NT2/D1 (cell line): ENCODE results near the gene LDB3.

Experiments
- DNase-seq: peaks from one replicate; pipeline ENCODE4 v3.0.0-alpha.2; 2011; ENCODE audit warnings: low read depth, low spot score
- H3K27me3 ChIP-seq: 2 replicates; pipeline ENCODE4 v1.6.0; 2011; ENCODE audit warnings: mild to moderate bottlenecking; ENCODE audit not compliant: insufficient read length, insufficient read depth
- H3K36me3 ChIP-seq: 2 replicates; pipeline ENCODE4 v1.6.1; 2011; ENCODE audit warnings: mild to moderate bottlenecking, low read length, mixed read lengths; ENCODE audit not compliant: insufficient read depth, insufficient read length
- H3K4me1 ChIP-seq: 2 replicates; pipeline ENCODE4 v1.5.1; 2011; ENCODE audit not compliant: insufficient read depth, insufficient read length
- H3K4me3 ChIP-seq: 2 replicates; pipeline ENCODE4 v1.5.1; 2011; ENCODE audit warnings: low read depth; ENCODE audit not compliant: insufficient read length
- H3K9ac ChIP-seq: 2 replicates; pipeline ENCODE4 v1.6.0; 2011; ENCODE audit warnings: low read depth; ENCODE audit not compliant: insufficient read length
- H3K9me3 ChIP-seq: 2 replicates; pipeline ENCODE4 v1.5.1; 2011; ENCODE audit warnings: mild to moderate bottlenecking, low read length; ENCODE audit not compliant: insufficient read depth
- SUZ12 ChIP-seq: IDR thresholded peaks from 2 replicates; pipeline ENCODE4 v1.6.1; 2011; ENCODE audit not compliant: insufficient read length, insufficient read depth; ENCODE audit errors: extremely low read depth
- YY1 ChIP-seq: IDR thresholded peaks from 2 replicates; pipeline ENCODE4 v1.6.1; 2011; ENCODE audit not compliant: insufficient read length, insufficient read depth
- ZNF274 ChIP-seq: IDR thresholded peaks from 2 replicates; pipeline ENCODE4 v1.6.1; 2011; ENCODE audit warnings: mild to moderate bottlenecking, low read depth, low read length

LDB3 gene

GRCh38 chr10:86667421-86668181 lies 710 bp upstream of the LDB3 start:
- H3K4me3 ChIP-seq: no peak overlapping the region
- no peaks in the 10 kb centered on the region for H3K27me3 ChIP-seq
- no peak for TF ChIP-seq YY1
- TF ChIP-seq ZNF274: no peak
- TF ChIP-seq SUZ12: no peak
- DNase-seq: no peak
- no peaks in the 10 kb centered on the region for H3K36me3 ChIP-seq
- H3K4me1 ChIP-seq: peaks cover 36% of the 10 kb centered on the region
- H3K9me3 ChIP-seq: no peaks in the 10 kb centered on the region
- no peak overlapping the region for H3K9ac ChIP-seq

GRCh38 chr10:86670290-86670811 lies 2.0 kb downstream of the LDB3 start:
- peaks cover 32% of the 10 kb centered on the region for H3K4me1 ChIP-seq
- H3K9ac ChIP-seq: no peak overlapping the region

GRCh38 chr10:86670876-86671275 lies 2.6 kb downstream of the LDB3 start:
- TF ChIP-seq YY1: no peak
- no peak for TF ChIP-seq ZNF274
- TF ChIP-seq SUZ12: no peak
- H3K4me1 ChIP-seq: peaks cover 27% of the 10 kb centered on the region
- no peaks in the 10 kb centered on the region for H3K9me3 ChIP-seq
- H3K36me3 ChIP-seq: no peaks in the 10 kb centered on the region
- no peaks in the 10 kb centered on the region for H3K27me3 ChIP-seq
- no peak overlapping the region for H3K4me3 ChIP-seq
- no peak for DNase-seq
- no peak overlapping the region for H3K9ac ChIP-seq

More at GRCh38 chr10:86670290-86670811, 2.0 kb downstream of the LDB3 start:
- no peaks in the 10 kb centered on the region for H3K9me3 ChIP-seq
- H3K27me3 ChIP-seq: no peaks in the 10 kb centered on the region
- H3K4me3 ChIP-seq: no peak overlapping the region
- no peaks in the 10 kb centered on the region for H3K36me3 ChIP-seq
- no peak for TF ChIP-seq SUZ12
- no peak for TF ChIP-seq YY1
- TF ChIP-seq ZNF274: no peak
- no peak for DNase-seq

GRCh38 chr10:86671419-86671818 lies 3.1 kb downstream of the LDB3 start:
- no peaks in the 10 kb centered on the region for H3K36me3 ChIP-seq
- H3K4me3 ChIP-seq: no peak overlapping the region
- TF ChIP-seq YY1 (no peak), SUZ12 (no peak), ZNF274 (no peak)
- H3K27me3 ChIP-seq: no peaks in the 10 kb centered on the region
- H3K9ac ChIP-seq: peak overlapping the region; percentile 32
- no peak for DNase-seq
- H3K9me3 ChIP-seq: no peaks in the 10 kb centered on the region
- H3K4me1 ChIP-seq: peaks cover 25% of the 10 kb centered on the region

- Histone ChIP-seq H3K4me3 (no peak overlapping the region), H3K27me3 (no peaks in the 10 kb centered on the region), H3K9me3 (no peaks in the 10 kb centered on the region), H3K36me3 (no peaks in the 10 kb centered on the region), H3K9ac (no peak overlapping the region), H3K4me1 (peaks cover 25% of the 10 kb centered on the region)
- no peak for TF ChIP-seq ZNF274
- no peak for TF ChIP-seq SUZ12
- TF ChIP-seq YY1: no peak
- no peak for DNase-seq
Measured at GRCh38 chr10:86671985-86672710, 3.8 kb downstream of the LDB3 start.

GRCh38 chr10:86673216-86673826 lies 5.0 kb downstream of the LDB3 start:
- Histone ChIP-seq H3K4me1 (peaks cover 25% of the 10 kb centered on the region), H3K36me3 (no peaks in the 10 kb centered on the region), H3K9me3 (no peaks in the 10 kb centered on the region), H3K27me3 (no peaks in the 10 kb centered on the region), H3K4me3 (no peak overlapping the region), H3K9ac (no peak overlapping the region)
- no peak for DNase-seq
- TF ChIP-seq ZNF274: no peak
- no peak for TF ChIP-seq YY1
- TF ChIP-seq SUZ12: no peak
